Hepatocyte (in vitro differentiated cells): Measurements from ENCODE around the gene COQ6.

Experiments used
- EZH2 ChIP-seq: fragments of 200-600 bp; sonication (generic); IDR thresholded peaks from 2 replicates; pipeline ENCODE4 v1.6.1; 2016; ENCODE audit warnings: antibody characterized with exemption, mild to moderate bottlenecking, borderline replicate concordance
- TF ChIP-seq, protein P1 (sequence below): fragments of 200-600 bp; sonication (generic); IDR thresholded peaks from 2 replicates; pipeline ENCODE4 v1.5.1; 2016; ENCODE audit warnings: antibody characterized with exemption, mild to moderate bottlenecking; ENCODE audit not compliant: poor library complexity

DNA sequence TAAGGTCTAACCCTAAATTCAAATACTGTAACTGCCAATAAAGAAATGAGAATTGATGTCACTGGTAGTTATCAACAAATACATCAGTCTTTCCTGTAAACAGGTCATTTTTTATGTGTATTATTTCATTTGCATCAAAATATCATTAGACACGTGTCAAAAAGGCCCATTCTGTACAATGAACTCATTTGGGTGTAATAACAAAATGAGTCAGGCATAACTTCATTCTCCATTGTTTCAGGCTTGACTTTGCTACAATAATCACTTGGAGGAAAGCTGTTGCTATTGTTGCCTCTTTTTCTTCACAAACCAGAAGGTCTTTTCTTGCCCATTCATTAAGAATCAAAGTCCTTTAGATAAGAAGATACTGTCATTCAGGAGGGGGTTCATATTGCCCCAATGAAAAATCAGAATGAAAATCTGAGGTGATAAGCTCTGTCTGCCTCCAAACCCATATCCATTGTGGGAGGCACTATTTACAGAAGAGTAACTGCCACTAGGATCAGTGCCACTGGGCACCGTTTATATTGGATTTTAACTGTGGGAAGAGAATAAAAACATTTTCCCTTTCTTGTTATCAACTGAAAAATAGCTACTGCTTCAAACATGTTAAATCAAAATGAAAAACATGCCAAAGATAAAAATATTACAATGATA, 58.9 kb downstream of the COQ6 start:
- TF ChIP-seq, protein P1, sequence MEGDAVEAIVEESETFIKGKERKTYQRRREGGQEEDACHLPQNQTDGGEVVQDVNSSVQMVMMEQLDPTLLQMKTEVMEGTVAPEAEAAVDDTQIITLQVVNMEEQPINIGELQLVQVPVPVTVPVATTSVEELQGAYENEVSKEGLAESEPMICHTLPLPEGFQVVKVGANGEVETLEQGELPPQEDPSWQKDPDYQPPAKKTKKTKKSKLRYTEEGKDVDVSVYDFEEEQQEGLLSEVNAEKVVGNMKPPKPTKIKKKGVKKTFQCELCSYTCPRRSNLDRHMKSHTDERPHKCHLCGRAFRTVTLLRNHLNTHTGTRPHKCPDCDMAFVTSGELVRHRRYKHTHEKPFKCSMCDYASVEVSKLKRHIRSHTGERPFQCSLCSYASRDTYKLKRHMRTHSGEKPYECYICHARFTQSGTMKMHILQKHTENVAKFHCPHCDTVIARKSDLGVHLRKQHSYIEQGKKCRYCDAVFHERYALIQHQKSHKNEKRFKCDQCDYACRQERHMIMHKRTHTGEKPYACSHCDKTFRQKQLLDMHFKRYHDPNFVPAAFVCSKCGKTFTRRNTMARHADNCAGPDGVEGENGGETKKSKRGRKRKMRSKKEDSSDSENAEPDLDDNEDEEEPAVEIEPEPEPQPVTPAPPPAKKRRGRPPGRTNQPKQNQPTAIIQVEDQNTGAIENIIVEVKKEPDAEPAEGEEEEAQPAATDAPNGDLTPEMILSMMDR = no peak
- no peak for TF ChIP-seq EZH2
